Stromal cell of bone marrow (primary cell): ENCODE results near the gene FCF1.

Source experiments
- DNase-seq: peaks from one replicate; pipeline ENCODE4 v3.0.0-alpha.2; 2012; ENCODE audit warnings: low read depth

Gene FCF1

DNA sequence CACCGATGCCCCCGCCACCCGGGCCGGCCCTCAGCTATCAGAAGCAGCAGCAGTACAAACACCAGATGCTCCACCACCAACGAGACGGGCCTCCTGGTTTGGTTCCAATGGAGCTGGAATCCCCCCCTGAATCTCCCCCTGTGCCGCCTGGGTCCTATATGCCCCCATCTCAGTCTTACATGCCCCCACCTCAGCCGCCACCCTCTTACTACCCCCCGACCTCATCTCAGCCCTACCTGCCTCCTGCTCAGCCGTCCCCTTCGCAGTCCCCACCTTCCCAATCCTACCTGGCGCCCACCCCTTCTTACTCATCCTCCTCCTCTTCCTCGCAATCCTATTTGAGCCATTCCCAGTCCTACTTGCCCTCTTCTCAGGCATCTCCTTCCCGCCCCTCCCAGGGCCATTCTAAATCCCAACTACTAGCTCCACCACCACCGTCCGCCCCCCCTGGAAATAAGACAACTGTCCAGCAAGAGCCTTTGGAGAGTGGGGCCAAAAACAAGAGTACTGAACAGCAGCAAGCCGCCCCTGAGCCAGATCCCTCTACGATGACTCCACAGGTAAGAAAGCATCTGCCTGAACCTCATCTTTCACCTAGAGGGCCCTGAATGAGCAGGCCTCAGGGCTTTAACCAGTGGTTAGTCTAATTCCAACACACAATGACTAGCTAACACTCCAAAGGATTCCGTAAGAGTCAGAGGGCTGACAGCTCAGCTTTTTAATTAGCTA, 51.0 kb downstream of the FCF1 start:
- DNase-seq, result peak; percentile 2

DNA sequence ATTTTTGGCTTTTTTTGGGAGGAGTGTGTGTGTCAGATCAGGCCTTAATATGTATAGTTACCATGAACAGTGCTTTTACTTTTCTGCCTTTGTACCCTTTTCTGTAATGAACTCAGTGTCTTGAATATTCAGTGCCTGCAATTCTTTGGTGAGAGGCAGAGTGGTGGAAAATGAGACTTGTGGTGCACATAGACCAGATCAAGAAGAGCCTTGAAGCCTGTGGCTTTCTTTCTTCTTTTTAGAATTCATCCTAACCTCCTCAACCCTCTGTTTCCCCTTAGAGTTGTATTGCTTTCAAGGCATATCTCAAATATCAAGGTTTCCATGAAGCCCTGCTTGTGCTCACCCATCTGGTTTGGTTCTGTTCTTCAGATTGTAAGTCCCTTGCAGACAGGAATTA, 52.8 kb downstream of the FCF1 start:
- DNase-seq, result no peak

DNA sequence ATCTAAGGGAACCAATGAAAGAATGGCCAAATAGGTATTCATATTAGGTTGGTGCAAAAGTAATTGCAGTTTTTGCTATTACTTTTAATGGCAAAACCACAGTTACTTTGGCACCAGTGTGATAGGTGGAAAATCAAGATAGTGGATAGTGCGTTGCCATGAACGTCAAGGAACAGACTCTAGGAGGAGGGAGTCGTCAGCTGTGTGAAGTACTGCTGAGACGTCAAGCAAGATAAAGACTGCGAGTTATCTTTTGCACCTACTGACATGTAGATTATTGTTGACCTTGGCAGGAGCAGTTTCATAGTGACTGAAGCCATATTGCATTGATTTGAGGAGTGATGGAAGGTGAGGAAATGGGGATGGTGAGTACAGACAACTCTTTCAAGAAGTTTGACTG, 58.5 kb downstream of the FCF1 start:
- DNase-seq, result no peak

DNA sequence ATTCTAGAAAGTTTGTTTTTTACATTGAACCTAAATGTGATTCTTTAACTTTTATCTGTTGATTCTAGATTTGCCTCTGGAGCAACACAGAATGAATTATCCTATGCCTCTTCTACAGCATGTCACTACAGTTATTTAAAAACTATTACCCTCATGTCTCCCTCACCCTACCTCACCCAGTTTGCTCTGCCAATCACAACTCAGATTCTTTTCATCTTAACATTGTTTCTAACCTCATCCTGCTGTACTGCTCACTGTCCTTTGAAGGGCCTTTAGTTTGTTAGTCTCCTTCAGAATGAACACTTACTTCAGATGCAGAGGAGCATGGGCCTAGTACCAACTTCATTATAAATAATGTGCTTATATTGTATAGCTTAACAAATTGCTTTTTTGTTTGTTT, 71.7 kb downstream of the FCF1 start:
- DNase-seq, result no peak

DNA sequence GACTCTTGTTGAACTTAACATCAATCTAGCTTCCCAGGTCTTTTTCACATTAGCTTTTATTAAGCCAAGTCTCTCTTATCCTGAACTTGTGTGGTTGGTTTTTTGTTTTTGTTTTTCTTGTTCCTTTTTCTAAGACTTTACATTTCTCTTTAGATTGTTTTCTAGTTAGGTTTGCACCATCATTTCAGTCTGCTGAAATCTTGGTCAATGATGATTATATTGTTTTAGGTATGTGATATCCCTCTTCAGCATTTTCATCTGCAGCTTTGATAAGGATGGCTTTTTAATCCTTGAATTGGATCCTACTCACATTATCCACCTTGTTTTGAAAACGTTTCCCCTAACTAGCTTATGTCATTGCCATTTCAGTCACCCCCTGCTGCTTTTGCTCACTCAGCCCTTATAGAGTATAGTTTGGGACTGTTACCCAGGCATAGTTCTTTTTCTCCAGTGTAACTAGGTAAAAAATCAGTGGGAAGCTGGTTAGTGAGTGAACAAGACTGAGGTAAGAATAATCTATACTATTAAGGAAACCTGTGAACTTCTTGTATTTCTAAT, 72.2 kb downstream of the FCF1 start:
- no peak for DNase-seq

DNA sequence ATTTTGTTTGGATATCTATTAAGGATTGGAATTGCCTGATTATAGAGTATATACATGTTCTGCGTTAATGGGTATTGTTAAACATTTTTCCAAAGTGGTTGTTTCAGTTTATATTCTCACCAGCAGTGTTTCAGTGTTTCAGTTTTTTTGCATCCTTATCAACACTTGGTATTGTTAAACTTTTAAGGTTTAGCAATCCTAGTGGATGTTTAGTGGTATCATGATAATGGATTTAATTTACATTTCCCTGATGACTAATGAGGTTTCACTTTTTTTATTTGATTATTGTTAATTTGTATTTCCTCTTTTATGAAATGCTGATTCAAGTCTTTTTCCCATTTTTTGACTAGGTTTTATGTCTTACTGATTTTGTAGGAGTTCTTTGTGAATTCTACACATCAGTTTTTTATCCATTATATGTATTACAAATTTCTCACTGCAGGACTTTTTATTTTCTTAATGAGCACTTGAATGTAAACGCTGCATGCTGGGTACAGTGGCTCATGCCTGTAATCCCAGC, 73.9 kb downstream of the FCF1 start:
- DNase-seq, result no peak
